ENCODE results near the gene JAZF1. TPM values are rescaled to one million over a fixed set of nuclear protein-coding genes. Genes with fewer than 3 reads are reported as not detected.

Gene JAZF1
- total RNA-seq, 4 donors from 2014 or later, result 29.3 to 33.8 (median 30.1) TPM

DNA sequence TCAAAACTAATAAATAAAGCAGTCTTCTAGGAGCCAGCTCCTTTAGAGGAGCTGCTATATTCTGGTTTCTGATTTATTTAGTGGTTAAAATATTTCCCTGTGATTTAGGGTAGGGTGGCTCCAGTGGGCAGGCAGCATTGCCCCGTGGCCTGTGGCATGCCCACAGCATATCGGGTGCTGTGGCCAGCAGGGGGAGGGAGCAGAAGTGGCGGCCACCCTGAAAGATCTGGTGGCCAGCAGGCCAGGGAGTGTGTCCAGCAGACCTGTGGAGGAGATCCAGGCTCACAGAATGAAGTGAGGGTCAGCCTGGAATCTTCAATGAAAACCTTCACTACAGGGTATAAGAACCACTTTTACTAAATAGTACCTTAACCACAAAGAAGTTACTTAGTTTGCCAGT lies 251.5 kb downstream of the JAZF1 start:
- intact Hi-C loops (cut with DNase I), result loop anchor here (5.0 kb wide), 1 partner anchor 88 kb away; no protein-coding TSS in a partner anchor
- TF ChIP-seq EP300 (IDR thresholded peaks at IDR 0.05) (no peak), CTCF (IDR thresholded peaks at IDR 0.05) (no peak), POLR2AphosphoS5 (IDR thresholded peaks at IDR 0.05) (no peak), POLR2A (IDR thresholded peaks at IDR 0.05; ENCODE audit: low read depth) (no peak)

DNA sequence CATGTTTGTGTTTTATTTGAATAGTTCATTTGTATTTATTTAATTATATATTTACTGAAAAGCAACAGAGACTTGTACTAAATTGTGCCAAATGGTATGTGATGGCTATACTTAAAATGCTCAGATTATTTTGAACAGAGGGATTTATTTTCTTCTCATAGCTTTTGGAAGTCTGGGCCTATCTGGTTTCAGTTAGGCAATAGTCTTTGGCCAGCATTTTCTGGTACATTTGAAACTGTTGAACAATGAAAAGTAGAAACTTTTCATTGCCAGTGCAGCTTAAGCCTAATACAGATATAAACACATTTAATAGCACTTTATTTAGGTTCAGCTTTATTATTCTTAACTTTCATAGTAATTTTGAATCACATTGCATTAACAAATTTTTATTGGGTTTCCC lies 252.6 kb downstream of the JAZF1 start:
- Histone ChIP-seq H3K4me1 (peaks cover 0 to 10% (median 4%) of the 10 kb centered on the region in 4 donors), H3K27ac (replicated peaks in 1 of 4) (no peak overlapping the region), H3K27me3 (no peaks in the 10 kb centered on the region), H3K9me3 (no peaks in the 10 kb centered on the region), H3K36me3 (no peaks in the 10 kb centered on the region), H3K4me3 (no peak overlapping the region)
- TF ChIP-seq POLR2A (IDR thresholded peaks at IDR 0.05; ENCODE audit: low read depth) (no peak), EP300 (IDR thresholded peaks at IDR 0.05) (no peak), POLR2AphosphoS5 (IDR thresholded peaks at IDR 0.05) (no peak), CTCF (IDR thresholded peaks at IDR 0.05) (no peak)
- DNase-seq (ENCODE audit: extremely low spot score), result no peak
- intact Hi-C loops (cut with DNase I), result loop anchor here (5.0 kb wide), 1 partner anchor 89 kb away; no protein-coding TSS in a partner anchor

More for the DNA sequence above, 251.5 kb downstream of the JAZF1 start:
- Histone ChIP-seq H3K36me3 (no peaks in the 10 kb centered on the region), H3K9me3 (no peaks in the 10 kb centered on the region), H3K4me1 (peaks cover 0 to 3% (median under 1%) of the 10 kb centered on the region in 4 donors), H3K27me3 (no peaks in the 10 kb centered on the region), H3K27ac (replicated peaks in 1 of 4) (no peak overlapping the region), H3K4me3 (no peak overlapping the region)
- no peak for DNase-seq (ENCODE audit: extremely low spot score)
- WGBS, result 90% methylated on average over 3 of the region's 3 CpGs

- H3K27me3 ChIP-seq, result no peaks in the 10 kb centered on the region
- H3K4me3 ChIP-seq, result no peak overlapping the region
- H3K9me3 ChIP-seq, result no peaks in the 10 kb centered on the region
- peaks cover 7 to 17% (median 14%) of the 10 kb centered on the region in 4 donors for H3K4me1 ChIP-seq
- H3K27ac ChIP-seq (replicated peaks in 1 of 4), result no peak overlapping the region
- intact Hi-C loops (cut with DNase I), result loop anchor here (5.0 kb wide), 1 partner anchor 92 kb away; no protein-coding TSS in a partner anchor
- H3K36me3 ChIP-seq, result no peaks in the 10 kb centered on the region
- DNase-seq (ENCODE audit: extremely low spot score), result no peak
- WGBS, result 98% methylated on average over 6 of the region's 6 CpGs
- TF ChIP-seq POLR2AphosphoS5 (IDR thresholded peaks at IDR 0.05), result no peak
- TF ChIP-seq EP300 (IDR thresholded peaks at IDR 0.05), result no peak
- no peak for TF ChIP-seq CTCF (IDR thresholded peaks at IDR 0.05)
- TF ChIP-seq POLR2A (IDR thresholded peaks at IDR 0.05; ENCODE audit: low read depth), result no peak
Observed at GRCh38 chr7:27925573-27926201, 254.9 kb downstream of the JAZF1 start.

DNA sequence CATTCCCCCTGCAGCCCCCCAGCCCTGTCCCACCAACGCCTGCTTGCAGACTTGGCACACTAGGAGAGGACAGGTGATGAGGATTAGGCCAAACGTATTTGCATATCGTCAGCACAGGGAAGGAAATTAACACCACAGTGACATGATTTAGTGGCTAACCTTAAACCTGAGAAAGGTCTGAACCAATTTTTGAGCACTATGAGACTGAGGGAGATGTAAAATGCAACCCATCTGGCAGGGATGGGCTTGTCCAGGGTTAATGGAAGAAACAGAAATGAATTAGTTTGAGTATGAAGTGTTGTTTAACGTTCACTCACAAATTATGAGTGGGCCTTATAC lies 257.0 kb downstream of the JAZF1 start:
- TF ChIP-seq POLR2AphosphoS5 (IDR thresholded peaks at IDR 0.05), result no peak
- no peak for TF ChIP-seq POLR2A (IDR thresholded peaks at IDR 0.05; ENCODE audit: low read depth)
- TF ChIP-seq CTCF (IDR thresholded peaks at IDR 0.05), result no peak
- no peak for TF ChIP-seq EP300 (IDR thresholded peaks at IDR 0.05)
- Histone ChIP-seq H3K9me3 (no peaks in the 10 kb centered on the region), H3K4me3 (no peak overlapping the region), H3K27ac (replicated peaks in 1 of 4) (no peak overlapping the region), H3K4me1 (peaks cover 7 to 20% (median 14%) of the 10 kb centered on the region in 4 donors), H3K36me3 (no peaks in the 10 kb centered on the region), H3K27me3 (no peaks in the 10 kb centered on the region)
- intact Hi-C loops (cut with DNase I), result loop anchor here (5.0 kb wide), 1 partner anchor 726 kb away; no protein-coding TSS in a partner anchor
- DNase-seq (ENCODE audit: extremely low spot score), result no peak
- WGBS, result 63% methylated on average over 4 of the region's 4 CpGs
